NCI-H748 (cell line): ENCODE data around the gene LTBP2.

Source experiments
- DNase-seq: peaks from one replicate; lab custom pipeline; 2025; ENCODE audit not compliant: unreplicated experiment; lab: John Stamatoyannopoulos, UW

Gene LTBP2

GRCh38 chr14:74531006-74531405, 81.0 kb downstream of the LTBP2 start:
- no peak for DNase-seq

- DNase-seq = no peak
These were observed 83.2 kb downstream of the LTBP2 start for GRCh38 chr14:74528886-74529285.

DNA sequence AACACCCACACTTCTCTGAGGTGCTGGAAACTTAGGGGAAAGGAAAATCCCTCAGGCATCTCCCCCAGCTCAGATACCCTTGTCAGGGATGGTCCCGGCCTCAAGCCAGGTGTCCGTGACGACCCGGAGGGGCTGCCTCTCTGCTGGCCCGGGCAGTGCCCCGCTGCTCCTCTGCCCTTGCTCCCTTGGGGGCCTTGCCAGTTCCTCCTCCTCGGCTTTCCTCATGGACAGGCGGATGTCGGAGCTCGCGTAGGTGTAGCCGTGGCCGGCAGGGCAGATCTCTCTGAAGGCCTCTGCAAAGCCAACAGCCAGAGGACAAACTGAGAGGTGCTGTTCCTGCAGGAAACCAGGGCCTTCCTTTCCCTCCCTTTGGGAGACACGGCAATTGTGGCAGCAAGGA, 83.6 kb downstream of the LTBP2 start:
- DNase-seq = no peak

GRCh38 chr14:74527736-74528280, 84.2 kb downstream of the LTBP2 start:
- no peak for DNase-seq

DNA sequence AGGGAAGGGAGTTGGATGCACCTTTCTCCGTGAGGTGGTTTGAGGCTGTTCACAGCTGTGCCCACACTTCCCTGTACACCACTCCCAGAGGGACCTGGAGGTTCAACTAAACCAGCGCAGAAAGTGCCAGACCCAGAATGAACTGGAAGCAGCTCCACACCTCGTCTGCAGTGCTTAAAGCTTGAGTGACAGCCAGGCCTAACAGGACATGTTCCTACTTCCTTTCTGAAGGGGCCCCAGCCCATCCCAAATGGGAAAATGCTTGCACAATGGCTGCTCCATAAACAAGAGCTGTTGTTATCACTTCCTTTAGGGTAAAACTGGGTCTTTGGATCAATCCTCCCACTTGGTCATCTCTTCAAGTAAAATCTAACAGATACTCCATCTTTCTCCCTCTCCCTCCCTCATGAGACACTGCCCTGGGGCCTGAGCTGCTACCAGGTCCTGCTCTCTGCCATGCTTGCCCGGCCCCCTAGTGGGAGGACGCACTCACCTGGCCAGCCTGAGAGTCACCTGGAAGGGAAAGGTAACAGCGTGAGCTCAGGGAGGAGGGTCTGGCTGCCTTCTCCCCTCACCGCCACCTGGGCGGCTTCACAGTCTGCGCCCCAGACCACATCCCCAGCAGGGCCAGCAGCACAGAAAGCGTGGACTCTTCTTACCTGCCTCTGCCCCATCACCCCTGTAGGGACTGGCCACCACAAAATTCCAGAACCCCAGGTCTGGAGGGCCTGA, 85.0 kb downstream of the LTBP2 start:
- DNase-seq = no peak

DNA sequence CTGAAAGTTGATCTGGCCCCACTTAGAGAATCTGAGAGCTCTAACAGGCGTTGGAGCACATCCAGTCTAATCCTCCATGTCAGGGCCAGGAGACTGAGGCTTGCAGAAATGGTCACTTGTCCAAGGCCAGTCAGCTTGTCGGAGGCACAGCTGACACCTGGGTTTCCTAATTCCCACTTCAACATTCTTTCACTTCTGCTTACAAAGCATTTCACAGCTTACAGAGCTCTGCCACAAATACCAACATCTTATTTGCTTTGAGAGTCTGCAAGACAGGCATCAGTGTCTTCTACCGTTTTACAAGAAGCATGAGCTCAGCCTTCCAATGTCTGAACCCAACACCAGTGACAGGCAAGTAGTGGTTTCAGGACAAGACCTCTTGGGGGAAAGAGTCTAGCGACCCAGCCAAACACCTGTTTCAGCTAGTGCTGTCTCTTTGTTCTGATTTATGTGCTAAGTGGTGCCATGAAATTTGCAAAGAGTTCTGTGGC, 86.6 kb downstream of the LTBP2 start:
- DNase-seq = no peak

GRCh38 chr14:74524812-74525135, 87.3 kb downstream of the LTBP2 start:
- DNase-seq = no peak

GRCh38 chr14:74524076-74524811, 87.8 kb downstream of the LTBP2 start:
- DNase-seq = no peak

DNA sequence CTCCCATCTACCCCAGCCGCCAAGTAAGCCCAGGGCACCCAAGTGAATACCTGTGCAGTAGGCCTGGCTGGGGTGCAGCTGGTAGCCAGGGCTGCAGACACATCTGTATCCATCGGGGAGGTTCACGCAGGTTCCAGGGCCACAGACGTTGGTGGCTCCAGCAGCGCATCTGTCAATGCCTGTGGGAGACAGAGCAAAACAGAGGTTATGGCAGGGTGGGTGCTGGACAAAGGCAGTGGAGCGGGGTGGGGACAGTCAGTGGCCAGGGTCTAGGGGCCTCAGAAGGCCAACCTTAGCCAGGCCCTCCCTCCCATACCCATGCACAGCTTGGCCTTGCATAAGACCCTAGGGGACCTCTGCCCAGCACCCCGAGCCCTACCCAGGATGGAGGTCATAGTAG, 89.3 kb downstream of the LTBP2 start:
- DNase-seq = no peak

DNA sequence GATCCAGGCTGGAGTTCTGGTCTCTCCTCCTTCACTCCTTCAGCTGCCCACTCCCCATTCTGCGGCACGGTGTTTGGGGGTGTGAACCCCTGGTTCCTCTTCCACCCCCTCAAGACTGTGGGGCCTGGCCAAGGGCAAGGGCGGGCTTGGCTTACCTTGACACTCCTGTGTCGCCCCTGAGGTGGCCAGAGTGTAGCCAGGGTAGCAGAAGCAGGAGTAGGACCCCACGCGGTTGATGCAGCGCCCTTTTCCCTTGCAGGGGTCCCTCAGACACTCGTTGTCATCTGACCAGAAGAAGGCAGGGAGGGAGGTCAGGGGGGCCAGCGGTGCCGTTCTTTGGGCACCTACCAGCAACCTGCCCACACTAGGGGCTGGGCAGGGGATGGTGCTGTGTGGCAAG, 90.3 kb downstream of the LTBP2 start:
- no peak for DNase-seq

- DNase-seq = no peak
These were observed 92.5 kb downstream of the LTBP2 start for GRCh38 chr14:74519316-74520074.

DNA sequence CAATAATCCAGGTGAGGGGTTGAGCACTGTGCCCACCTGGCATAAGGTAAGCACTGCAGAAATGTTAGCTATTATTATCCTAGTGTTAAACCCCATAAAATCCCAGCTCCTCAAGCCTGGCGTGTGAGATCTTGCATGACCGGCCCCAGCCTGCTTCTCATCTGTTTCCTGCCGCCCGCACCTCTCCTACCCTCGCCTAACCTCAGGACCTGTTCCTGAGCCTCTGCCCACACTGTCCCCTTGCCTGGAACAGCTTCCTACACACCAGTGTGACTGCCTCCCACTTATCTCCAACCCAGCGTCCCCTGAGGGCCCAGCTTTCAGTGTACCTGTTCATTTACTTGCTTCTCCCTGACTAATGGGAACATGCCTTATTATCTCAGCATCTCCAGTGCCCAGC, 93.8 kb downstream of the LTBP2 start:
- no peak for DNase-seq

DNA sequence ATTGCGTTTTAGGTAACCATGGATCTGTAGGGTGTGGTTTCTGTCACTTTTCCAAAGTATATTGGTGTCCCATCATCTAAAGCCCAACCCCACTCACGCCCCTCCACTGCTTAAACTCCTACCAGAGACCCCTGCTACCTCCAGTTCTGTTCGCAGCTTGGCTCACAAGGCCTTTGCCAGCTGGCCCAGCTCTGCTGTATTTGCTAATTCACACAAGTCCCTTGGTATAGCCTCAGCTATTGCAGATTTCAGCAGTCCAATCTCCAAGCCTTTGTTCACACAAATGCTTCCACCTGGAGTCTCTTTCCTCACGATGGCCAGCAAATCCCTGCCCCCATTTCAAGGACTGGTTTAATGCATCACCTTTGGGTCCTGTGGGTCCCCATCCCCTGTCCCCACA, 94.3 kb downstream of the LTBP2 start:
- no peak for DNase-seq

DNA sequence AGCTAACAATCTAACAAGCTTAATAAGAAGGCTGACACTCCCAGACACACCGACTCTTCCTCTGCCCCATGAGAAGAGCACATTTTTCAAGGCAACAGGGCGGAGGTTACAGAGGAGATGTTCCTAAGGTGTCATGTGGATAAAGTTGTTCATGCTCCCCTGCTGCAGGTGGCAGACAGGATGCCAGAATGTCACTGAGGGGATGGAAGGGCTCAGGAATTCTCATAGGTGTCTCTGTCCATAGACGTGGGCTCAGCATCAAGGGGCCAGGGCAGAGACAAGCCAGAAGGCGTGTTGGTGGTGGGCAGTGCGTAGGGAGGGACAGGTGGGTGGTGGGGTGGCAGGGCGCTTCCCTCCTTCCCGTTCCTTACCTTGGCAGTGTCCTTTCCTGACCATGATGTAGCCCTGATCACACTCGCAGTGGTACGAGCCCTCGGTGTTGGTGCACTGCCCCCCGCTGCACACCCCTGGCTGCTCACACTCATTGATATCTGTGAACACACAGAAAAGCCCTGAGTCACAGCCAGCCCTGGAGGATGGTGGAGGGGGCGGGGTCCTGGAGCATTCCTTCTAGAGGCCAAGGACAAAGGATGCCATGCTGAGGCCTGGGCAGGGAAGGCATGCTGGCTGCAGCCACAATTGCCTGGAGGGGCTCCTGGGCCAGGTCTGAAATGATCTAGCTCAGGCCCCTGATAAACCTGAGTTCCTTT, 95.4 kb downstream of the LTBP2 start:
- DNase-seq = no peak

DNA sequence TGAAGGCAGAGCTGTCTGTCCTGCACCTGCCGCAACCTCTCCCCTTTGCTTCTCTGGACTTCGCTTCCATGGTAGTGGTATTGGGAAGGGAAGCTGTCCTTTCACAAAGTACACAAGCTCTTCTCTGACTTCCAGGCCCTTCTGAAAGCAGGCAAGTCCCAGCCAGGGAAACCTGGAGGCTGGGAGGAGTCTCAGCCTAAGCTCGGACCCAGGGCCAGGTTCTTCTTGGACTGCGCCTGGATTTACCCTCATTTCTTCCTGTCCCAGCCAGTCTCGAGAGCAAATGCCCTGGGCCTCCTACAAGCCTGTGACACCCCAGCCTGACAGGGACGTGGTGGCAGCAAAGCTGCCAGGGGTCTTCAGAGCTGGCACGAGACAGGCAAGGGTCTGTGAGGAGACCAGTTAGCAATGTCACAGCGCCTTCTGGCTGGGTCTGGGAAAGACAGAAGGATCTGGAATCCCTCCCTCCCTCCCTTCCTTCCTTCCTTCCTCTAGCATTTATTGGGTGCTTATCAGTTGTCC, 96.1 kb downstream of the LTBP2 start:
- no peak for DNase-seq

- no peak for DNase-seq
These were observed 97.5 kb downstream of the LTBP2 start for GRCh38 chr14:74514471-74514941.

DNA sequence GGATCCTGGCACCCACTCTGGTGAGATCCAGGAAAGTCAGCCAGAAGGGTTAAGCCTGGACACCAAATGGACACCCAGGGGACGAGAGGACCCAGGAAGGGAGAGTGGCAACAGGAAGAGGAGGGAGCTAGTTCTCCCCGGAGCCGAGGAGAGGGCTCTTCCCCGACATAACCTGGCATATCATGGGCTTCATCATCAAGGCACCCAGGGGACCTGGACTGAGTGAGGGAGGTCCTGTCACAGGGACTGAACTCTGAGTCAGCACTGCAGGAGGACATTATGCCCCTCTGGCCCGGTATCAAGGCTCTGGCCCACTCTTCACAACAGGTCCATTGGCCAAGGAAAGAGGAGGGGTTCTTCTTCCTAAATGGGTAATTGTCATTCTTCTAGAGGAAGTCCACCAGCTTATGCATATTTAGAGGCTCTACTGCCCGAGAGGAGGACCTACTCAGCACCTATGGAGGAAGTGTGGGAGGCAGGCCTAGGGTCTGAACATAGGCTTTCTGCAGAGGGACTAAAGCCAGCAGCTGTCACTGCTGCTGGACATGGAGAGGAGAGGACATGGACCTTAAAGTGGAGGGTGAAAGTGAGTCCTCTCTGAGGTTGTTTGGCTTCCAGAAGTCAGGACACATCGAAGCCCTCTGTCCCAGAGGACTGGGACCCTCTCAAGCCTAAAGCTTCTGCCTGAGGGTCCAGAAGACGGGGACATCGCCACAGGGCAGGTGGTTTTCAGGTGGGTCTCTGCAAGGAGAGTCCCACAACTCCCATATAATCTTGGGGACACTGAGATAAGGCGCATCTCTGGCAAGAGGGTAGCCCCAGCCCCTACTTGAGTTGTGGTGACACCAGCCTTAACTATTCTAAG, 99.8 kb downstream of the LTBP2 start:
- DNase-seq = no peak

DNA sequence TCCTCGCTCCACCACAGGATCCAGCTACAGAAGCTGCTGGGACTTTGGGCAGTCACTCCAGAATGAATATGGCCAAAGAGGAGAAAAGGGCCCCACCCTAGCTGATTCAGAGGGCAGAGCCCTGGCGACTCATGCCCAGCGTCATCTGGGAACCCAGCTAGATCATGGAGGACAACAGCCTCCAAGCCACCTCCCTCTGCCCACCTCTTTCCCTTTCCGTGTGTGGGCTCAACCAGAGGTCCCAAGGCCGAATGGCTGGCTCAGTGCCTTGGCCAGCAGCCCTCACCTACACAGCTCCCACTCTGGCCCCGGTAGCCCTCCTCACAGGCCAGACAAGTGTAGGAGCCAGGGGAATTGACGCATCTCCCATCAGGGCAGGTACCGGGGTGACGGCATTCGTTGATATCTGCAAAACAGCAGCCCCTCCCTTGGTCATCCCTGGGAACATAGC, 101.1 kb downstream of the LTBP2 start:
- no peak for DNase-seq

- no peak for DNase-seq
These were observed 101.7 kb downstream of the LTBP2 start for GRCh38 chr14:74510223-74510931.
